H9 (cell line): ENCODE measurements around the gene FASTKD2. TPM values are rescaled to one million over a fixed set of nuclear protein-coding genes. Genes with fewer than 3 reads are reported as not detected.

Experiments
- DNase-seq: peaks from one replicate; pipeline ENCODE4 v3.0.0-alpha.2; 2017
- H2AFZ ChIP-seq: one replicate; pipeline ENCODE4 v1.6.1; 2013; ENCODE audit warnings: mild to moderate bottlenecking, low read length, control low read depth, moderate library complexity
- H2AK5ac ChIP-seq: 2 replicates; pipeline ENCODE4 v1.6.1; 2013; ENCODE audit warnings: low read length, control low read depth, mixed read lengths; ENCODE audit not compliant: insufficient read length
- H2BK120ac ChIP-seq: one replicate; pipeline ENCODE4 v1.6.1; 2013; ENCODE audit warnings: low read depth, mild to moderate bottlenecking, low read length, control low read depth, inconsistent platforms; ENCODE audit not compliant: poor library complexity, severe bottlenecking
- H2BK12ac ChIP-seq: 2 replicates; pipeline ENCODE4 v1.6.1; 2013; ENCODE audit warnings: low read length, control low read depth, mixed read lengths, low read depth; ENCODE audit not compliant: insufficient read length
- H2BK15ac ChIP-seq: 2 replicates; pipeline ENCODE4 v1.6.1; 2013; ENCODE audit warnings: low read depth, low read length, control low read depth
- H2BK20ac ChIP-seq: one replicate; pipeline ENCODE4 v1.6.1; 2013; ENCODE audit warnings: low read depth, mild to moderate bottlenecking, low read length, control low read depth, inconsistent platforms; ENCODE audit not compliant: poor library complexity, severe bottlenecking
- H2BK5ac ChIP-seq: 2 replicates; pipeline ENCODE4 v1.6.1; 2013; ENCODE audit warnings: low read length, control low read depth, mixed read lengths; ENCODE audit not compliant: insufficient read length
- H3K14ac ChIP-seq: 2 replicates; pipeline ENCODE4 v1.6.1; 2013; ENCODE audit warnings: low read length, control low read depth; ENCODE audit not compliant: insufficient read depth
- H3K18ac ChIP-seq: 2 replicates; pipeline ENCODE4 v1.6.1; 2013; ENCODE audit warnings: low read depth, mild to moderate bottlenecking, mixed read lengths, low read length, control low read depth; ENCODE audit not compliant: insufficient read length
- H3K23ac ChIP-seq: 2 replicates; pipeline ENCODE4 v1.6.1; 2013; ENCODE audit warnings: low read length, control low read depth, mixed read lengths, low read depth; ENCODE audit not compliant: insufficient read length
- H3K23me2 ChIP-seq: 2 replicates; pipeline ENCODE4 v1.6.1; 2013; ENCODE audit warnings: low read depth, mild to moderate bottlenecking, mixed read lengths, low read length, control low read depth; ENCODE audit not compliant: insufficient read length, poor library complexity, severe bottlenecking
- H3K27ac ChIP-seq: 2 replicates; pipeline ENCODE4 v1.5.1; 2013; ENCODE audit warnings: low read length, control low read depth, mixed read lengths, low read depth; ENCODE audit not compliant: insufficient read length
- H3K27me3 ChIP-seq: 2 replicates; pipeline ENCODE4 v1.6.1; 2013; ENCODE audit warnings: low read length, control low read depth, inconsistent platforms; ENCODE audit not compliant: insufficient read depth
- H3K4ac ChIP-seq: 2 replicates; pipeline ENCODE4 v1.6.1; 2013; ENCODE audit warnings: low read depth, mild to moderate bottlenecking, control low read depth, inconsistent platforms, low read length, moderate library complexity
- H3K4me1 ChIP-seq: 2 replicates; pipeline ENCODE4 v1.6.1; 2013; ENCODE audit warnings: low read length, control low read depth, inconsistent platforms; ENCODE audit not compliant: insufficient read depth
- H3K4me2 ChIP-seq: 2 replicates; pipeline ENCODE4 v1.6.1; 2013; ENCODE audit warnings: low read length, control low read depth, mixed read lengths; ENCODE audit not compliant: insufficient read length, insufficient read depth
- H3K56ac ChIP-seq: 2 replicates; pipeline ENCODE4 v1.6.1; 2013; ENCODE audit warnings: low read depth, mild to moderate bottlenecking, mixed read lengths, low read length, control low read depth; ENCODE audit not compliant: insufficient read length
- H3K79me1 ChIP-seq: 2 replicates; pipeline ENCODE4 v1.6.1; 2013; ENCODE audit warnings: low read depth, mild to moderate bottlenecking, moderate library complexity, low read length, control low read depth, inconsistent platforms; ENCODE audit not compliant: insufficient read depth, poor library complexity, severe bottlenecking
- H3K79me2 ChIP-seq: 2 replicates; pipeline ENCODE4 v1.6.1; 2013; ENCODE audit warnings: low read length, control low read depth, inconsistent platforms; ENCODE audit not compliant: insufficient read depth
- H3K9ac ChIP-seq: 2 replicates; pipeline ENCODE4 v1.6.1; 2013; ENCODE audit warnings: low read length, control low read depth, mixed read lengths; ENCODE audit not compliant: insufficient read length; ENCODE audit errors: extremely low read depth
- H3K9me3 ChIP-seq: one replicate; pipeline ENCODE4 v1.6.1; 2013; ENCODE audit warnings: low read depth, low read length, inconsistent platforms; ENCODE audit not compliant: control insufficient read depth
- H3T11ph ChIP-seq: one replicate; pipeline ENCODE4 v1.6.1; 2013; ENCODE audit warnings: mild to moderate bottlenecking, low read length, control low read depth, inconsistent platforms
- H4K20me1 ChIP-seq: one replicate; pipeline ENCODE4 v1.6.1; 2013; ENCODE audit not compliant: control insufficient read depth, insufficient read length, insufficient read depth
- H4K5ac ChIP-seq: 2 replicates; pipeline ENCODE4 v1.6.1; 2013; ENCODE audit warnings: low read depth, mild to moderate bottlenecking, mixed read lengths, low read length, control low read depth; ENCODE audit not compliant: insufficient read length
- H4K8ac ChIP-seq: replicated peaks from 2 replicates; pipeline ENCODE4 v1.6.1; 2013; ENCODE audit warnings: low read length, control low read depth, mixed read lengths, low read depth; ENCODE audit not compliant: insufficient read length
- H4K91ac ChIP-seq: 2 replicates; pipeline ENCODE4 v1.6.1; 2013; ENCODE audit warnings: low read depth, mild to moderate bottlenecking, moderate library complexity, mixed read lengths, low read length, control low read depth; ENCODE audit not compliant: insufficient read length
- H3K27ac Mint-ChIP-seq, 3 experiments: 2 replicates in 2 of 3; 3 replicates in 1 of 3; pipeline ENCODE4 v1.8.0; 2020 to 2021; ENCODE audit warnings: mixed read lengths in 3 of 3, mild to moderate bottlenecking in 1 of 3, moderate library complexity in 1 of 3
- H3K27me3 Mint-ChIP-seq: 2 replicates; pipeline ENCODE4 v1.8.0; 2021; ENCODE audit warnings: low read depth, mild to moderate bottlenecking, moderate library complexity, mixed read lengths
- H3K36me3 Mint-ChIP-seq, 3 experiments: 2 replicates in 2 of 3; 3 replicates in 1 of 3; pipeline ENCODE4 v1.8.0; 2020 to 2021; ENCODE audit warnings: low read depth in 3 of 3, mixed read lengths in 3 of 3; ENCODE audit not compliant: insufficient read depth in 1 of 3
- H3K4me1 Mint-ChIP-seq, 2 experiments: 2 replicates each; pipeline ENCODE4 v1.8.0; 2020; ENCODE audit warnings: mixed read lengths in 2 of 2
- H3K4me3 Mint-ChIP-seq, 2 experiments: 2 replicates in 1 of 2; 3 replicates in 1 of 2; pipeline ENCODE4 v1.8.0; 2020 to 2021; ENCODE audit warnings: mild to moderate bottlenecking in 2 of 2, mixed read lengths in 2 of 2, moderate library complexity in 1 of 2
- H3K9me3 Mint-ChIP-seq, 2 experiments: 2 replicates in 1 of 2; 3 replicates in 1 of 2; pipeline ENCODE4 v1.8.0; 2020; ENCODE audit warnings: mild to moderate bottlenecking in 2 of 2, mixed read lengths in 2 of 2, moderate library complexity in 1 of 2
- WGBS: extraction: QIAGEN DNeasy Blood & Tissue Kit; methylation state at CpG from one replicate; pipeline ENCODE4 v1.1.7; 2013; ENCODE audit warnings: missing lambda C conversion rate, low lambda C conversion rate, mixed read lengths; ENCODE audit not compliant: insufficient read length; ENCODE audit errors: extremely low coverage; 5-methylcytosine and 5-hydroxymethylcytosine counted together
- total RNA-seq: library from RNA; stranded (reverse); gene quantifications from 2 replicates; pipeline ENCODE4 v1.2.1, GENCODE V29; 2021
- TF ChIP-seq, protein P1 (sequence below): fragments of 200-600 bp; sonication (generic); conservative IDR thresholded peaks from 3 replicates; pipeline ENCODE4 v1.8.0; 2021; ENCODE audit warnings: antibody characterized with exemption, mild to moderate bottlenecking

Gene FASTKD2
- total RNA-seq, 1 experiment from 2014 or later, result 39.2 TPM

GRCh38 chr2:206780671-206781070 is 15.3 kb downstream of the FASTKD2 start:
- Histone ChIP-seq H2BK15ac (no peak overlapping the region), H3K4ac (no peak overlapping the region), H3K14ac (no peak overlapping the region), H3K27me3 (no peaks in the 10 kb centered on the region), H3K4me1 (no peaks in the 10 kb centered on the region), H3K18ac (no peak overlapping the region), H2BK5ac (no peak overlapping the region), H2BK12ac (no peak overlapping the region), H4K91ac (no peak overlapping the region), H3K9ac (no peak overlapping the region), H3K79me2 (no peaks in the 10 kb centered on the region; the same call in 1 of the 2 replicates), H4K20me1 (no peaks in the 10 kb centered on the region), H2AK5ac (no peak overlapping the region), H3K27ac (no peak overlapping the region), H3K9me3 (no peaks in the 10 kb centered on the region), H2AFZ (no peak overlapping the region), H4K5ac (no peak overlapping the region), H3K23ac (no peak overlapping the region), H2BK120ac (no peak overlapping the region), H3T11ph (no peak overlapping the region), H3K4me2 (no peak overlapping the region), H4K8ac (no peak overlapping the region), H2BK20ac (no peak overlapping the region), H3K23me2 (no peaks in the 10 kb centered on the region), H3K56ac (no peak overlapping the region), H3K79me1 (peaks cover 2% of the 10 kb centered on the region)
- Mint-ChIP-seq H3K4me1 (peaks cover 0 to 3% of the 10 kb centered on the region in 2 experiments; a peak in 1 of 4 replicates), H3K27ac (no peak overlapping the region), H3K36me3 (peaks cover 50 to 68% (median 66%) of the 10 kb centered on the region in 3 experiments), H3K4me3 (no peak overlapping the region), H3K9me3 (peaks cover 9 to 12% of the 10 kb centered on the region in 2 experiments; a peak in 4 of 5 replicates), H3K27me3 (no peaks in the 10 kb centered on the region)
- no peak for DNase-seq
- TF ChIP-seq, protein P1, sequence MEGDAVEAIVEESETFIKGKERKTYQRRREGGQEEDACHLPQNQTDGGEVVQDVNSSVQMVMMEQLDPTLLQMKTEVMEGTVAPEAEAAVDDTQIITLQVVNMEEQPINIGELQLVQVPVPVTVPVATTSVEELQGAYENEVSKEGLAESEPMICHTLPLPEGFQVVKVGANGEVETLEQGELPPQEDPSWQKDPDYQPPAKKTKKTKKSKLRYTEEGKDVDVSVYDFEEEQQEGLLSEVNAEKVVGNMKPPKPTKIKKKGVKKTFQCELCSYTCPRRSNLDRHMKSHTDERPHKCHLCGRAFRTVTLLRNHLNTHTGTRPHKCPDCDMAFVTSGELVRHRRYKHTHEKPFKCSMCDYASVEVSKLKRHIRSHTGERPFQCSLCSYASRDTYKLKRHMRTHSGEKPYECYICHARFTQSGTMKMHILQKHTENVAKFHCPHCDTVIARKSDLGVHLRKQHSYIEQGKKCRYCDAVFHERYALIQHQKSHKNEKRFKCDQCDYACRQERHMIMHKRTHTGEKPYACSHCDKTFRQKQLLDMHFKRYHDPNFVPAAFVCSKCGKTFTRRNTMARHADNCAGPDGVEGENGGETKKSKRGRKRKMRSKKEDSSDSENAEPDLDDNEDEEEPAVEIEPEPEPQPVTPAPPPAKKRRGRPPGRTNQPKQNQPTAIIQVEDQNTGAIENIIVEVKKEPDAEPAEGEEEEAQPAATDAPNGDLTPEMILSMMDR, result no peak
- no CpG with 5 or more reads among the region's 2 CpGs for WGBS
